ENCODE data around the gene RPL4. TPM values are rescaled to one million over a fixed set of nuclear protein-coding genes. Genes with fewer than 3 reads are reported as not detected.

RPL4 gene
- polyA plus RNA-seq (2012; ENCODE audit: insufficient read depth, insufficient read length, low read depth), result 2,485 TPM

DNA sequence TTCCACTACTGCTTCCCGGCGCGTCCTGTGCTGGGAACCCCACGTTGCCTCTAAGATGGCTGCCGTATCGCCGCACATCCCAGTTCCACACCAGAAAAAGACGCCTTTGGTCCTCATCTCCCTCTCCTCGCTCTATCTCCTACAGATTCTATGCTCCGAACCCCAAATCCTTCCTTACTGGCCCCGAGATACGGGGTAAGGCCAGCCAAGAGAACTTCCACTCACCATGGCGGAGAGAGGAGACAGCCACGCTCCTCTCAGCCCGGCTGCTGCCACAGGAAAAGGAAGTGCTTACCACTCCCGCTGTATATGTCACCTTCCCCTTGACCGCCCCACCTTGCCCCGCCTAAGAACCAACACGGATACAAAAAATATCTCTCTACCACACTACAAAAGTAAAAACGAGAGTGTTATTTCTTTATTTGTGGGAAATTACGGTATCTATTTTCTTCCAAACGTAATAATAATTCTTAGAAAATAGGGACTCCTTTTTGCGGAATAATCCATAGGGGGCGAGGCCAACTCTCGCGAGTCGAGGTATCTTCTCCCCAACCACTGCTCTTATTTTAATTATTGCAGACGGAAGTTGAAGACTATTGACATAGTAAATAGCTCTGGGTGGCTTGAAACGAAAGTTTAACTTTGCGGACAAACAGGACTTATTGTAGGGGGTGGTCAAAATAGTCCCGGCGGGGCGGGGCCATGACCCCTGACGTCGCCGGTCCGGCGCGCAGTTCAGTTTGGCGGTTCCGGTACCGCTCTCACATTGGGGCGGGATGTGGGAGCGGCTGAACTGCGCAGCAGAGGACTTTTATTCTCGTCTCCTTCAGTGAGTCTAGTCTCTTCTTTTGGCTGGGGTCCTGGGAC lies at the start of gene RPL4, which contains the start of gene ZWILCH:
RPL4 (minus strand) TSS at position 293 of the 867 bp plus-strand sequence; CDS start at position 228, 65 bp downstream.
ZWILCH (plus strand) TSS at position 764 of the 867 bp plus-strand sequence; CDS start at position 777, 13 bp downstream.
- no peaks in the 10 kb centered on the region for H3K9me3 ChIP-seq

DNA sequence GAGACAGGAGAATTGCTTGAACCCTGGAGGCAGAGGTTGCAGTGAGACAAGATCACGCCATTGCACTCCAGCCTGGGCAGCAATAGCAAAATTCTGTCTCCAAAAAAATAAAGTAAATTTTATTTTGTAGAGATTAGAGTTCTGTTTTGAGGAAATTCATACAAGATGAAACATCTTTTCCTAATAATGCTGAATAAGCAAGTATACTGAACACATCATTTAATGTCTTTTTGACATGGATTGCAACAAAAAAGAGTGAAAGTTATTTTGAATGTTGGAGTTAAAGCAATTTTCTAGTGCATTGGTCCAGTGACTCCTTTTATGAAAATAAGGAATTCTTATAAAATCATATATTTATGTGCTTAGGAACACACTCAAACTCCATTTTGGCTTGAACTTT lies 40.6 kb upstream of the RPL4 start:
- H3K9me3 ChIP-seq, result no peaks in the 10 kb centered on the region
- no peaks in the 10 kb centered on the region for H3K27me3 ChIP-seq
- H3K4me1 ChIP-seq, result no peaks in the 10 kb centered on the region
- no peak for DNase-seq
- peaks cover 9% of the 10 kb centered on the region; the same call in 1 of the 2 replicates for H3K36me3 ChIP-seq
- TF ChIP-seq, protein P1, sequence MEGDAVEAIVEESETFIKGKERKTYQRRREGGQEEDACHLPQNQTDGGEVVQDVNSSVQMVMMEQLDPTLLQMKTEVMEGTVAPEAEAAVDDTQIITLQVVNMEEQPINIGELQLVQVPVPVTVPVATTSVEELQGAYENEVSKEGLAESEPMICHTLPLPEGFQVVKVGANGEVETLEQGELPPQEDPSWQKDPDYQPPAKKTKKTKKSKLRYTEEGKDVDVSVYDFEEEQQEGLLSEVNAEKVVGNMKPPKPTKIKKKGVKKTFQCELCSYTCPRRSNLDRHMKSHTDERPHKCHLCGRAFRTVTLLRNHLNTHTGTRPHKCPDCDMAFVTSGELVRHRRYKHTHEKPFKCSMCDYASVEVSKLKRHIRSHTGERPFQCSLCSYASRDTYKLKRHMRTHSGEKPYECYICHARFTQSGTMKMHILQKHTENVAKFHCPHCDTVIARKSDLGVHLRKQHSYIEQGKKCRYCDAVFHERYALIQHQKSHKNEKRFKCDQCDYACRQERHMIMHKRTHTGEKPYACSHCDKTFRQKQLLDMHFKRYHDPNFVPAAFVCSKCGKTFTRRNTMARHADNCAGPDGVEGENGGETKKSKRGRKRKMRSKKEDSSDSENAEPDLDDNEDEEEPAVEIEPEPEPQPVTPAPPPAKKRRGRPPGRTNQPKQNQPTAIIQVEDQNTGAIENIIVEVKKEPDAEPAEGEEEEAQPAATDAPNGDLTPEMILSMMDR (IDR thresholded peaks at IDR 0.05; ENCODE audit: low read depth, low read length), result no peak
- no peak overlapping the region for H3K4me3 ChIP-seq (ENCODE audit: low read depth, low read length)

More for the DNA sequence above, at the start of gene RPL4, which contains the start of gene ZWILCH:
- TF ChIP-seq, protein P1 (IDR thresholded peaks at IDR 0.05; ENCODE audit: low read depth, low read length), result no peak
- H3K4me1 ChIP-seq, result no peaks in the 10 kb centered on the region
- H3K27me3 ChIP-seq, result no peaks in the 10 kb centered on the region
- H3K4me3 ChIP-seq (ENCODE audit: low read depth, low read length), result peak within 1 kb of the TSS; percentile 86
- peak; percentile 76 for DNase-seq
- peaks cover 52% of the 10 kb centered on the region for H3K36me3 ChIP-seq

GRCh38 chr15:66542896-66543295 lies 38.2 kb upstream of the RPL4 start:
- peaks cover 14% of the 10 kb centered on the region; the same call in 1 of the 2 replicates for H3K36me3 ChIP-seq
- no peak overlapping the region for H3K4me3 ChIP-seq (ENCODE audit: low read depth, low read length)
- no peak for DNase-seq
- no peaks in the 10 kb centered on the region for H3K9me3 ChIP-seq
- H3K4me1 ChIP-seq, result no peaks in the 10 kb centered on the region
- TF ChIP-seq, protein P1 (IDR thresholded peaks at IDR 0.05; ENCODE audit: low read depth, low read length), result no peak
- no peaks in the 10 kb centered on the region for H3K27me3 ChIP-seq

- Histone ChIP-seq H3K27me3 (no peaks in the 10 kb centered on the region), H3K9me3 (no peaks in the 10 kb centered on the region), H3K36me3 (peaks cover 13% of the 10 kb centered on the region), H3K4me1 (no peaks in the 10 kb centered on the region), H3K4me3 (ENCODE audit: low read depth, low read length) (no peak overlapping the region)
- no peak for DNase-seq
- TF ChIP-seq, protein P1 (IDR thresholded peaks at IDR 0.05; ENCODE audit: low read depth, low read length), result no peak
Measured at GRCh38 chr15:66535056-66535455, 30.4 kb upstream of the RPL4 start.

DNA sequence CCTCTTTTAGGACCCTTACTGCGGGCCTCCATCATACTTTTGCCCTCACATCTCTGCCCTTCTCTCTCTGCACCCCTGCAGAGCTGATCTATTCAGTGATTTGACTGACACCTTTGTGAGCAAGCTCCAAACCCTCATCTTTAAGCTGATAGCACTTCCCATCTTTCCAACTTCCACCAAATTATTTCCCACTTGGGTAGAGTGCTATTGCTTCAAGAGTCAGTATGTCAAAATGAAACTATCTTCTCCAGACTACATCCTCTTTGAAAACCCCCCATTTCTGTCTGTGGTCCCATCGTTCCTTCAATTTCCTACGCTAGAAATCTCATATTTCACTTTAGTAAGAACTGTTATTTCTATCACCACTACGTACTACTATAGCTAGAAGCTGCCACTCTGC lies 20.2 kb upstream of the RPL4 start:
- Histone ChIP-seq H3K9me3 (no peaks in the 10 kb centered on the region), H3K4me3 (ENCODE audit: low read depth, low read length) (no peak overlapping the region), H3K27me3 (no peaks in the 10 kb centered on the region), H3K4me1 (no peaks in the 10 kb centered on the region), H3K36me3 (peaks cover 45% of the 10 kb centered on the region)
- no peak for DNase-seq
- TF ChIP-seq, protein P1 (IDR thresholded peaks at IDR 0.05; ENCODE audit: low read depth, low read length), result no peak

GRCh38 chr15:66523926-66524325 lies 19.3 kb upstream of the RPL4 start:
- Histone ChIP-seq H3K36me3 (peaks cover 39% of the 10 kb centered on the region), H3K4me3 (ENCODE audit: low read depth, low read length) (no peak overlapping the region), H3K27me3 (no peaks in the 10 kb centered on the region), H3K9me3 (no peaks in the 10 kb centered on the region), H3K4me1 (no peaks in the 10 kb centered on the region)
- DNase-seq, result no peak
- TF ChIP-seq, protein P1 (IDR thresholded peaks at IDR 0.05; ENCODE audit: low read depth, low read length), result no peak
